NOMO-1 treated with DMSO at 0.1 percent for 48 hours (cell line): ENCODE results near the gene ALDOC.
"Not testable (repeated sequence)": the region's sequence is repeated elsewhere in the genome, so short reads cannot be mapped to it uniquely, and the experiment has no call there.

Experiments
- DNase-seq: peaks from one replicate; lab custom pipeline; 2025; ENCODE audit not compliant: unreplicated experiment; lab: John Stamatoyannopoulos, UW

ALDOC gene

DNA sequence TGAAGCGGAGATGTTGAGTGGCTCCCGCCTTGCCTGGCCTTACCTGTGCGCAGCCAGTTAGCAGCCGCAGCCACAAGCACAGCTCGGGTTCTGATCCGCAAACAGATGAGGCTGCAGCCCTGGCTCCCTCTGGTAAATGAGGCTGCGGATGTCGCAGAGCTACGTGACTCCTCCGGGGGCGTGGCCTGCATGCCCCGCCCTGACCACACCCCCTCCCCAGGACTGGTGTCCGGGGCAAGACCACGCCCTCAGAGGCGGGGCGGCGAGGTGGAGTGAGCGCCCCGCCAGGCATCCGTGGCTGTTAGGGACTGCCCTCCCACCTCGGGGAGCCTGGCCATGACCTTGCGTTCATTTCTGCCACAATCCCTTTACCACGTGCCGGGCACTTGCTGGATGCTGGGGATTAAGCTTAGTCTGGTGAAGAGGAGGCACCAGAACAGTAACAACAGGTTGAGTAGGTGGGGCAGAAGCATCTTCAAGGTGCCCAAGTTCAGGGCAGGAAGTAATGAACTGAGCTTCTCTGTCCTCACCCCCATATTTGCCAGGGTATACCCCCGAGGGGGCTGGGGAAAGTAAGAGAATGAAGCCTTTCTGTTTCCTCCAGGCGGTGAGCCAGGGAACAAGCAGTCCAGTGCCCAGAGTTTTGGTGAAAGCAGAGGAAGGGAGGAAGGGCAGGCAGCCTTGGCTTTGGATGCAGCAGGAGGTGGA is at the start of gene ALDOC:
TSS of gene ALDOC (minus strand) at position 138 of the 708 bp plus-strand sequence. CDS start 1,363 bp downstream, outside the sequence.
- peak; percentile 93 for DNase-seq

DNA sequence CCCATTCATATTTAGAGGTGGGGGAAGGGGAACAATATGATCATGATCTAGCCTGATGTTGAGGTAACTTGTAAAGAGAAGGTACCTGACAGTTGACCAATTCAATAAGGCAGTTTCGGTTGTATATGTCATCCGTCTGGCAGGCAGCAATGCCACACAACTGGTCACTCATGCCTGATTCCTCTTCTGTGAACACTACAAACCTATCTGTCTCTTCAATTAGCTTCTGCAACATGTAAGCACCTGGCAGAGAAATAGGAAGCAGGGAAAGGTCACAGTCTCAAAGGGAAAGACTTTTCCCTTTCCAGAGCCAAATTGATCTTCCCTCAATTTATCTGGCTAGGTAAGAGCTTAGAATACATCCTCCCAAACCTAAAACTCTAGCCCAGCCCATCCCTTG is 47.5 kb upstream of the ALDOC start:
- DNase-seq, result no peak

GRCh38 chr17:28623696-28624095 is 47.0 kb upstream of the ALDOC start:
- no peak for DNase-seq

DNA sequence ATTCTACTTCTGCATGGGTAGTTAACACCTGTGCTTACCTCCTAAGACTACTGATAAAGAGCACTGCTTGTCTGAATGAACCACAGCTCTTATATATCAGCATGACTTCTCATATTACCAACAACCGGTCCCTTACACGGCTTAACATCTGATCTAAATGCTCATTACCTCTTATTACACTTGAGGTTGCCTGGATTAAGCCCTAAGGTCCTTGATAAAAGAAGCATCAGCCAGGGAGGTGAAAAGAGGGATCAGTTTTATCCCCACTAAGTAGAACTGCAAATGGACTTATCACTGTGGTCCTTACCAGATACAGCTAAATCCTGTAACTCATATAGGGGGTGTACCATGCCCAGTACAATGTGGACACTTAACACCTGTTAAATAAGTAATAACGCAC is 45.5 kb upstream of the ALDOC start:
- no peak for DNase-seq

DNA sequence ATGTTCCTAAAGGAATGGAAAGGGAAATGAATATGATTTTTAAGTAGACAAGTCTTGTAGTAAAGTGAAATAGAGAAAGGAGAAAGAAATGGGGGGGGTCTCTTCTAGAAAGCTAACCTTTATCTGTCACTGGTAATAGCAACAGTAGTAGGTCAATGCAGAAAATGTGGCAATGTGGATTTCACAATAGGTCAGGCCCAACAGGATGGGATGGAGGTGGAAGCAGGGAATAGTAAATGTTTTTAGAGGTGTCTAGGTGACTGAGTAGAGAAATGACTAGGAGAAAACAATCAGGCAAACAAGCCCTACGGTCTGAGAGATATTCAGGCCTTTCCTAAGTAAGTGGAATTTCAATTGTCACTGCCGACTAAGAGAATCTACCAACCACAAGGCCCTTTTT is 43.3 kb upstream of the ALDOC start:
- no peak for DNase-seq

DNA sequence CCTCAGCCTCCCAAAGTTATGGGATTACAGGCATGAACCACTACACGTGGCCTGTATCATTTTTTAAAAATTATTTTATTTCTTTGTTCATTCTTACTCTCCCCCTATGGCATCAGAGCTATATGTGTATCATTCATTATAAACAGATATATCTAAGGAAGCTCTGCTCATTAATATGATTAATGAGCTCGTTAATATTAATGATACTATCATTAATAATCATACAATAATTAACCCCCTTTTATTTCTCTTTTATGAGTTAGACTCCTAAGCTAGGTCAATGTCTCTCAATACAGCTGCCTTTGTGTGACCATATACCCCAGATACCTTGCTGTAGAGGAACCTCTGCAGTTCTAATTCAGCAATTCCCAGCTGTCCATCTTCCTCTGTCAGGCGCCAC is 41.8 kb upstream of the ALDOC start:
- DNase-seq, result no peak

DNA sequence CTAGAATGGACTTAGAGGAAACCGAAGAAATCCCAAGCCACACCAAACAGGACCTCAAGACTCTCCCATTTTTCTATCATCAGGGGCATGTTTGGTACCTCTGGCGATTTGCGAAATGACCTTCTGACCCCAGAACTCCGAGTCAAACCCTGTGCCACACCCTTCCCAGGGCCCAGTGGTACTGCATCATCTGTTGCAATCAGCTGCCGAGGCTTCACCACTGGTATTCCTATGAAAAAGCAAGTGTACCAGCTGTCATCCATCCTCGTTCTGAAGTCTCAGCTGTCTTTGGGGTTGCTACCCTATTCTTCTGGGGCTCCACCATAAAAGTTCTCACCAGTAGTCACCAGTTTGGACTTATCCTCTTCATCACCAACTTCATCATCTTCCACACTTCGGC is 39.6 kb upstream of the ALDOC start:
- DNase-seq, result no peak

DNA sequence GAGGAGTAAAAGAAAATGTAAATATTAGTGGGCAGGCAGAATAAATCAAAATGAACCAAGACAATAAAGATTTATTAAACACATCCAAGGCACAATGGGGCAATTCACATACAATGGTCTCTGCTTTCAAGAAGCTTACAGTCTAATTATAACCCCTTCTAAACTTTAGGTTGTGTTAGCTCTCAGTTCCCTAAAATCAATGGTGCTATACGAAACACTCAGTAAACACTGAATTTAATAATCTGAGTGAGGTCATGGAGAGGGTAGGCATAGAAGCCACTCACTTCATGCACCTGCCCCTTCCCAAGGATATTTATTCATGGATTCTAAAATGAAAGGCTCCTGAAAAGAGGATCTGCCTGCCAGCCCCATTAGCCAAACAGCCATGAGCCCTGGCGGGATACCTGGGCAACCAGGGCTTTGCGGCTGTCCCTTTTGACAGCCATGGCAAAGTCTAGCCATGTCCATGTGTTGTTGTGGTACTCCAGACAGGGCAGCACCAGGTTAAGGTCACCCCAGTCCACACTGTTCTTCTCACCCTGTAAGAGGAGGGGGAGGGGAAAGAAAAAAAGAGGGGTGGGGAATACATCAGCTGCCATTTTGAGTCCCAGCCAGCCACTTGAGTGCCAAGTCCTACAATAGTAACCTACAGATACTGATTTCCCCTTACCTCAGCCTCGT is 38.7 kb upstream of the ALDOC start:
- DNase-seq, result no peak

GRCh38 chr17:28613931-28614381 is 37.3 kb upstream of the ALDOC start, which contains the start of gene RSKR:
RSKR (minus strand) TSS chr17:28614185; CDS start chr17:28614161, 24 bp downstream.
- DNase-seq, result no peak

GRCh38 chr17:28612936-28613872 is 36.5 kb upstream of the ALDOC start:
- DNase-seq, result no peak

- DNase-seq, result no peak
These were observed 35.8 kb upstream of the ALDOC start for GRCh38 chr17:28612531-28612930.

- no peak for DNase-seq
These were observed 33.7 kb upstream of the ALDOC start for GRCh38 chr17:28610376-28610775.

DNA sequence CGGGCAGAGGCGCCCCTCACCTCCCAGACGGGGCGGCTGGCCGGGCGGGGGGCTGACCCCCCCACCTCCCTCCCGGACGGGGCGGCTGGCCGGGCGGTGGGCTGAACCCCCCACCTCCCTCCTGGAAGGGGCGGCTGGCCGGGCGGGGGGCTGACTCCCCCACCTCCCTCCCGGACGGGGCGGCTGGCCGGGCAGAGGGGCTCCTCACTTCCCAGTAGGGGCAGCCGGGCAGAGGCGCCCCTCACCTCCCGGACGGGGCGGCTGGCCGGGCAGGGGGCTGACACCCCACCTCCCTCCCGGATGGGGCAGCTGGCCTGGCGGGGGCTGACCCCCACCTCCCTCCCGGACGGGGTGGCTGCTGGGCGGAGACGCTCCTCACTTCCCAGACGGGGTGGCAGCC is 27.3 kb upstream of the ALDOC start:
- DNase-seq, result not testable (repeated sequence)

DNA sequence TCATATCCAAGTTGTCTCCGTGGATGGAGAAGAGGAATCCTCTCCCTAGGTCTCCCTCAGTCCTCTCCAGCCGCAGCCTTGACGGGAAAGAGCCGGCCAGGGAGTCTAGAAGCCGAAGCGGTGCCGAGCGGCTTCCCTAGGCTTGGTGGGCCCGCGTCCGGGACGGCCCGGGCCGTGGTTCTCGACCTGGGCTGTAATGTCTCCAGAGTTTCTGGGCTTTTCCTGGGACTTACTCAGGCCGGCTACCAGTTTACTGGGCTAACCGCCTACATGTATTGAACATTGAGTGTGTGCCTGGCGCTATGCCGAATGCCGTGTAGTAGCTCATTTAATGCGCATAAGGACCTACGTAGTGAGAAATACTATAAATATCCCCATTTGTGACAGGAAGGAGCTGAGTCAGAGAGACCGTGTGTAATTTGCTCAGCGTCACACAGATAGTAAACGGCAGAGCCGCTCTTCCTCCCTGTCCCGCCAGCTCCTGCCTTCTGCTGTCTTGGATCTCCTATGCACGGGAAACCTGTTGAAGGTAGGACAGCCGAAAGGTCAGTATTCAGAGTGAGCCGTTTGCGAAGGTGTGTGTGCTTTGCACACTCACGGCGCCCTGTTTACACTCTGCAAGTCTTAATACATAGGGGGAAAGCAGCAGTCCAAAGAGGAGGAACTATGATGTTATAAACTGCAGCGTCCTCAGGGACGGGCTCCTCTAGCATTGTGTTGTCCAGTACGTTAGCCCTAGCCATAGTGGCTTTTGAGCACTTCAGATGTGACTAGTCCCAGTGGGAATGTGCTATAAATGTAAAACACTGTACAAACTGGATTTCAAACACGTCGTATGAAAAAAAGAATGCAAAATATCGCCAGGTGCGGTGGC is 22.9 kb upstream of the ALDOC start:
- DNase-seq, result peak; percentile 89

DNA sequence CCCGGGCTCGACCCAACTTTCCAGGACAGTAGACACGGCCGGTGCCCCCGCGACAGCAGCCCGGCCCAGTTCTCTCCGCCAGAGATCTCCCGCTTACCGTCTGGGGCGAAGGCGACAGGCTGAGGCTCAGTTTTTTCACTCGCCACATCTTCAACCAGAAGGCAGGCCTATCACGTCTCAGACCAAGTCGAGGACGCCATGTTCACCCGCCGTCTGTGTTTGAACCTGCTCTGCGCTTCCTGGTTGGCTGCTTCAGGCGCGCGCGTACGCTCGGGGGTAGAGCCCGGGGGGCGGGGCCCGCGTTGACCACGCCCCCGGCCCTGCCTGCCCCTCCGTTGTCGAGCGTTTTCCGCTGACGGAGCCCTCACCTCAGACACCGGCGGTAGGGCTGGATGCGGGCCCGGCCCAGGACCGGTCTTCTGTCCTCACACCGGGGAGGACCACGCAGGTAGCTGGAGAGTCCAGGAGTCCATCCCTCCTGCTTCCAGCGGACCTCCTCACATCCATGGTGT is 22.2 kb upstream of the ALDOC start, which contains the start of gene SPAG5:
TSS of gene SPAG5 (minus strand) at position 227 of the 512 bp plus-strand sequence. CDS start at position 148, 79 bp downstream.
- peak; percentile 93 for DNase-seq

GRCh38 chr17:28598389-28598788 is 21.7 kb upstream of the ALDOC start:
- no peak for DNase-seq

- DNase-seq, result peak; percentile 45
These were observed 21.1 kb upstream of the ALDOC start for GRCh38 chr17:28597606-28598383.

DNA sequence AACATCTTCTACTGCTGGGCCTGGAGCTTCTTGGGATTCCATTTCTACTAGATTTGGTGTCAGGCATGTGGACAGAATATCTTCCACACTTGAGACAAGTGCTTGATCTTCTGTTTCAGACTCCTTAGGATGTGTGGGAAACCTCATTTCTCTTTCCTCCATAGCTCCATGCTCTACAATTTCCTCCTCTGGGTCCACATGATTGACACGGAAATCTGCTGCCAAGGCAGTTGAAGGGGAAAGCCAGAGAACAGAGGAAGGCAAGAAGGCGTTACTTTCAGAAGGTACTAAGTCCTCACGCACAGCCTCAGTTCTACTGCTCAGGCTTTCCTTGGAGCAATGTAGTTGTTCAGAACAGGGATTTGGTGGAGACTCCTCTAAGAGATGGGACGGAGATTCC is 15.6 kb upstream of the ALDOC start:
- DNase-seq, result no peak

GRCh38 chr17:28585851-28586250 is 9.2 kb upstream of the ALDOC start:
- DNase-seq, result no peak
